Measurements from ENCODE around the gene CAPN2. TPM values are rescaled to one million over a fixed set of nuclear protein-coding genes. Genes with fewer than 3 reads are reported as not detected.

CAPN2 gene
- total RNA-seq, 2 donors from 2014 or later = 218 to 220 TPM

DNA sequence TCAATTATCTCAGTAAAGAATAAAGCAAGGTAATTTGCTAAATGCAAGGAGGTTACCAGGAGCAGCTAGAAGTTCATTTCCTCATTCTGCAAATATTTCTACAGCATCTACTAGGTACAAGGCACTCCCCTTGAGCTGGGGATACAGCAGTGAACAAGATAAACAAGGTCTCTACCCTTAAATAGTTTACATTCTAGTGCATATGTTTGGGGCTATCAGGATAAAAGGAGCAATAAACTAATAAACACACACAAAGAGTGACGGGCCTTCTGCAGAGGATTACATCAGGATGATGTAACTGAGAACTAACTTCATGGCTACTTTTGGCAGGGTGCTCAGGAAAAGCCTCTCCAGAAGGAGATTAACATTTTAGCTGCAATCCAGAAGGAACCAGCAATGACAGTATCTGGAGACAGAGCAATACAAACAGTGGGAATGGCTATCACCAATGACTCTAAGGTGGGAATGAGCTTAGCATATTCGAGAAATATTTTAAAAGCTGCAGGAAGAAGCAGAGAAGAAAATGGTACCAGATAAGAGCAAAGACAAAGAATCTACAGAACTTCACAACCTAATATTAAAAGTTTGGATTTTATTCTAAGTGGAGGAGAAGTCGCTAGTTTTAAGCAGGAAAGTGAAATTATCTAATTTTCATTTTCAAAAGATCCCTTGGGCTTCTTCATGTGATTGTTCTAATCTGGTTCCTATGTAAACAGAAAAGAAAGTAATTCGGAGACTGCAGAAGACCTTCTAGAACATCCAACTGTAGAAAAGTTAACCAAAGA, 107.6 kb downstream of the CAPN2 start:
- Mint-ChIP-seq H3K36me3 (ENCODE audit: low read depth) (peaks cover 5% of the 10 kb centered on the region), H3K27ac (no peak overlapping the region), H3K4me3 (no peak overlapping the region), H3K27me3 (no peaks in the 10 kb centered on the region), H3K4me1 (peaks cover 39% of the 10 kb centered on the region)
- H3K9me3 ChIP-seq (ENCODE audit: control insufficient read depth, low read length, poor library complexity, severe bottlenecking) = no peaks in the 10 kb centered on the region
- ATAC-seq (no peak), DNase-seq (no peak)

DNA sequence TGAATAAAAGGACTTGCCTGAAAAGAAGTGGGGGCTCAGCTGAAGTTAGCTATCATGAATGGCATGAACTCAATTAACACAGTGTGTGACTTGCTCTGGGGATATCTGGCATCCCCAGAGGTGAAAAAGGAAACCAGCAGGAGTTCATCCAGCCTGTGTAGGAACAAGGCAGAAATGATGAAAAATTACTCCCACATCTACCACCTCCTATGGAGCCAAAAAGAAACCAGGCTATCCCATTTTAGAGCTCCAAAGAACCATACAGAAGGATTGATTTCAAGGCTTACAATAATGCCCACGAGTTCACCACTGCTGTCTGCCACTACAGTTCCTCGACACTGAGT, 108.1 kb downstream of the CAPN2 start:
- no peak for DNase-seq
- no peaks in the 10 kb centered on the region for H3K9me3 ChIP-seq (ENCODE audit: control insufficient read depth, low read length, poor library complexity, severe bottlenecking)
- Mint-ChIP-seq H3K4me3 (no peak overlapping the region), H3K27ac (no peak overlapping the region), H3K36me3 (ENCODE audit: low read depth) (peaks cover 5% of the 10 kb centered on the region), H3K4me1 (peaks cover 40% of the 10 kb centered on the region), H3K27me3 (no peaks in the 10 kb centered on the region)
- ATAC-seq = no peak

DNA sequence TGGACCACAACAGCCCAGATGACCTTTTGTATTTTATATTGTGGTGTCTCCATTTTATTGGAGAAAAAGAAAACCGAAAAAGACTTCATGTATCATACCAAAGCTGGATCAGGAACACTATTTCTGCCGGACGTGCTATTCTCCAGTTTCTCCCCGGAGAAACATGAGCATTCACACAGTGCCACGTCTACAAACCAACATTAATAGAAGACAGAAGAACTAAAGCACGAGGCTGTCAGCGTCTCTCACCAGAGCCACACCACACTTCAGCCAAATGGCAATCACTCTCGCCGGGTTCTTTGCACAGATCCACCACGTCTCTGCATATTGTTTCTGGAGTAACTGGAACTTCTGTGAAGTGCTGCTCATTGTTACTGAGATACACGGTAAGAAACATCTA, 108.6 kb downstream of the CAPN2 start:
- DNase-seq (no peak), ATAC-seq (no peak)
- Mint-ChIP-seq H3K27ac (no peak overlapping the region), H3K4me1 (peaks cover 43% of the 10 kb centered on the region), H3K36me3 (ENCODE audit: low read depth) (peaks cover 5% of the 10 kb centered on the region), H3K4me3 (no peak overlapping the region), H3K27me3 (no peaks in the 10 kb centered on the region)
- H3K9me3 ChIP-seq (ENCODE audit: control insufficient read depth, low read length, poor library complexity, severe bottlenecking) = no peaks in the 10 kb centered on the region

DNA sequence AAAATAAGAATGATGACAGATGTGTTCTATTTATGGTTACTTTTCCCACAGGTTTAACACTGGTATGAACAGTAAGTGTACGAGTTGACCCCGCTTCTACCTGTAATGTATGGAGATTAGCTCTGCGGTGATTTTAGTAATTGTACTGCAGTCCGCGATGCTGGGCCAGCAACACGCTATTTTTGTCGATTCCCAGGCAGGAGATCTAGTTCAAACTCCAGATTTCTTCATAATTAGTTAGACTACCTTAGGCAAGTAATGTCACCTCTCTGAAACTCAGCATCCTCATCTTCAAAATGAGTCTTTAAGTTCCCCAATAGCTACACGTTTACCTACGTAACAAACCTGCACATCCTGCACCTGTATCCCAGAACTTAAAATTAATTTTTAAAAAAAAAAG, 111.9 kb downstream of the CAPN2 start:
- H3K9me3 ChIP-seq (ENCODE audit: control insufficient read depth, low read length, poor library complexity, severe bottlenecking) = no peaks in the 10 kb centered on the region
- Mint-ChIP-seq H3K4me1 (peaks cover 57% of the 10 kb centered on the region), H3K36me3 (ENCODE audit: low read depth) (peaks cover 4% of the 10 kb centered on the region), H3K27me3 (no peaks in the 10 kb centered on the region), H3K27ac (no peak overlapping the region), H3K4me3 (no peak overlapping the region)
- ATAC-seq = no peak
- no peak for DNase-seq

DNA sequence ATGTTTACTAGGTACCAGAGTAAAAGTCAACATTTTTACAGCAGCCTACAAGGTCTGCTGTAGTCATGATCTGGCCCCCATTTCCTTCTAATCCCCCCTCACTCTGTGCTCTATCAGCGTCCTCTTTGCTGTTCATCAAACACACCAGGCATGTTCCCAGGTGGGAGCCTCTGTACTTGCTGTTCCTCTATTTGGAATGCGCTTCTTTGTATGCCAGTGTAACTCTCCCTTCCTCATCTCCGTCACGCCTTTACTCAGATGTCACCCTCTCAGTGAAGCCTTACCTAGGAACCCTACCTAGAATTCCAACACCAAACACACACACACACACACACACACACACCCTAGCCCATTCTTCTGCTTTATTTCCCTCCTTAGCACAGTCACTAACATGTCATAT, 112.4 kb downstream of the CAPN2 start:
- H3K9me3 ChIP-seq (ENCODE audit: control insufficient read depth, low read length, poor library complexity, severe bottlenecking) = no peaks in the 10 kb centered on the region
- Mint-ChIP-seq H3K36me3 (ENCODE audit: low read depth) (peaks cover 4% of the 10 kb centered on the region), H3K4me1 (peaks cover 59% of the 10 kb centered on the region), H3K4me3 (peak overlapping the region; percentile 68), H3K27me3 (no peaks in the 10 kb centered on the region), H3K27ac (no peak overlapping the region)
- DNase-seq (no peak), ATAC-seq (no peak)

Other genes starting within 250 kb of the CAPN2 start
- under 1 TPM; 0.60 to 0.91 TPM for gene CAPN8, start 46.8 kb upstream of the CAPN2 start, total RNA-seq
- 100 to 1,000 TPM in 1 of 2 donors, 10 to 100 TPM in 1; 97.6 to 136 TPM for gene TP53BP2, start 133.4 kb downstream of the CAPN2 start, total RNA-seq